Measurements from ENCODE around the gene RNF135. TPM values are rescaled to one million over a fixed set of nuclear protein-coding genes. Genes with fewer than 3 reads are reported as not detected.

RNF135 gene
- total and polyA plus RNA-seq, 2 of the 4 experiments (the other 2 are of a cell fraction): 5.9 to 9.0 TPM

GRCh38 chr17:30957741-30958140 lies 13.1 kb upstream of the RNF135 start:
- in situ Hi-C loops (cut with MboI; ENCODE audit: low sequenced_read_pairs): no loop called here

More at GRCh38 chr17:30957741-30958140, 13.1 kb upstream of the RNF135 start:
- no peaks in the 10 kb centered on the region for H3K79me1 ChIP-seq (ENCODE audit: low read depth in 1 of 2, low read length in 2 of 2)
- H3K4me1 ChIP-seq (ENCODE audit: control insufficient read depth, insufficient read depth, low read length): peaks cover 6% of the 10 kb centered on the region; the same call in 1 of the 2 replicates
- H3K4me2 ChIP-seq (ENCODE audit: low read depth, low read length): no peak overlapping the region
- ATAC-seq (ENCODE audit: low read depth) (no peak), DNase-seq (no peak)
- H2AFZ ChIP-seq (replicated peaks; ENCODE audit: low read length, poor library complexity): peak overlapping the region; percentile 70
- H3K9me3 ChIP-seq (ENCODE audit: control insufficient read depth, insufficient read depth, low read length): no peaks in the 10 kb centered on the region
- no peak overlapping the region for H4K5ac ChIP-seq (ENCODE audit: low read depth, low read length)
- H3K27ac ChIP-seq (ENCODE audit: insufficient read depth, low read length): no peak overlapping the region
- no peaks in the 10 kb centered on the region for H3K36me3 ChIP-seq (ENCODE audit: control insufficient read depth, insufficient read depth, low read length)
- ChIA-PET POLR2A (ENCODE audit: unreplicated experiment) (no interaction called here), CTCF (no interaction called here)
- H2BK5ac ChIP-seq (ENCODE audit: low read depth, low read length, poor library complexity, severe bottlenecking): no peak overlapping the region
- H3K4me3 ChIP-seq (ENCODE audit: insufficient read depth, low read depth, low read length): no peak overlapping the region
- no peak overlapping the region for H3K9ac ChIP-seq (ENCODE audit: low read depth, low read length)
- no peak overlapping the region for H3K56ac ChIP-seq (ENCODE audit: extremely low read depth, insufficient read depth, low read length)
- intact Hi-C loops (cut with micrococcal nuclease) (no loop called here), dilution Hi-C loops (cut with HindIII; ENCODE audit: low sequenced_read_pairs, unreplicated experiment) (no loop called here)
- H3K27me3 ChIP-seq (ENCODE audit: control insufficient read depth, insufficient read depth, low read length): no peaks in the 10 kb centered on the region
- H2BK20ac ChIP-seq (ENCODE audit: low read depth, low read length): no peak overlapping the region
- no peak for TF ChIP-seq BHLHE40 (IDR thresholded peaks at IDR 0.05; ENCODE audit: low read depth, low read length)
- TF ChIP-seq RAD21 (IDR thresholded peaks at IDR 0.05; ENCODE audit: low read length): no peak
- no peak for TF ChIP-seq CEBPB (IDR thresholded peaks at IDR 0.05; ENCODE audit: low read depth, low read length)
- no peak for TF ChIP-seq MAFK (IDR thresholded peaks at IDR 0.05; ENCODE audit: low read depth, low read length)
- no peak for TF ChIP-seq USF2 (IDR thresholded peaks at IDR 0.05; ENCODE audit: low read depth, low read length)
- TF ChIP-seq MAZ (IDR thresholded peaks at IDR 0.05; ENCODE audit: borderline replicate concordance, low read depth, low read length): no peak
- TF ChIP-seq CHD1 (IDR thresholded peaks at IDR 0.05; ENCODE audit: low read depth, low read length): no peak
- TF ChIP-seq CTCF (conservative IDR thresholded peaks at IDR 0.05; ENCODE audit: low read depth, low read length): no peak
- no peak for TF ChIP-seq FOS (IDR thresholded peaks at IDR 0.05; ENCODE audit: low read depth, low read length)
- no peak for TF ChIP-seq NFE2L2 (IDR thresholded peaks at IDR 0.05; ENCODE audit: low read depth, low read length)
- no peak for TF ChIP-seq MXI1 (IDR thresholded peaks at IDR 0.05; ENCODE audit: borderline replicate concordance, low read depth, low read length)
- no peak for TF ChIP-seq RFX5 (IDR thresholded peaks at IDR 0.05; ENCODE audit: low read depth, low read length)
- TF ChIP-seq SMC3 (IDR thresholded peaks at IDR 0.05; ENCODE audit: low read depth, low read length): no peak
- no peak for TF ChIP-seq RCOR1 (IDR thresholded peaks at IDR 0.05; ENCODE audit: insufficient replicate concordance, low read length)
- no peak for TF ChIP-seq ELK1 (IDR thresholded peaks at IDR 0.05; ENCODE audit: borderline replicate concordance, low read depth, low read length)
- no peak for TF ChIP-seq POLR2A (IDR thresholded peaks at IDR 0.05; ENCODE audit: low read depth, low read length)
- no TSS peak for BruUV-seq (replicated peaks)
- H4K20me1 ChIP-seq (ENCODE audit: insufficient read depth, low read length): no peaks in the 10 kb centered on the region
- WGBS, 2 experiments (ENCODE audit: extremely low coverage in 2 of 2, insufficient read length in 1 of 2): 83% methylated on average over 1 of the region's 6 CpGs; no CpG with 5 or more reads in 1 of the 2 experiments
- H3K14ac ChIP-seq (replicated peaks; ENCODE audit: low read depth, low read length): no peak overlapping the region
- no peaks in the 10 kb centered on the region for H3K9me1 ChIP-seq (ENCODE audit: insufficient read depth, low read length)
- no peak overlapping the region for H2AK5ac ChIP-seq (ENCODE audit: low read depth, low read length)
- no peak overlapping the region for H4K8ac ChIP-seq (ENCODE audit: low read depth in 2 of 2, low read length in 2 of 2)
- H2BK15ac ChIP-seq (ENCODE audit: low read depth, low read length): no peak overlapping the region
- no peak overlapping the region for H3K23ac ChIP-seq (ENCODE audit: low read depth, low read length)
- H3K4ac ChIP-seq (ENCODE audit: low read depth, low read length): no peak overlapping the region
- no peak overlapping the region for H2AK9ac ChIP-seq (replicated peaks; ENCODE audit: low read depth, low read length, poor library complexity)
- H4K91ac ChIP-seq (ENCODE audit: insufficient read depth, low read depth, low read length): no peak overlapping the region
- no peak overlapping the region for H2BK120ac ChIP-seq (ENCODE audit: low read depth, low read length)
- no peak overlapping the region for H3K18ac ChIP-seq (ENCODE audit: low read depth, low read length)

Data from IMR-90 (cell line).